ENCODE data around the gene SPRR5.

Gene SPRR5

GRCh38 chr1:152982076-152982475, 35.1 kb downstream of the SPRR5 start:
- Histone ChIP-seq H3K9me3 (ENCODE audit: control insufficient read depth, insufficient read depth, low read length) (no peaks in the 10 kb centered on the region), H3K9ac (ENCODE audit: low read depth, low read length) (no peak overlapping the region), H3K36me3 (ENCODE audit: insufficient read depth, low read length) (no peaks in the 10 kb centered on the region), H3K4me1 (ENCODE audit: insufficient read depth, low read length) (no peaks in the 10 kb centered on the region)

- no peaks in the 10 kb centered on the region for H3K4me1 ChIP-seq (ENCODE audit: insufficient read depth, low read length)
- H3K9me3 ChIP-seq (ENCODE audit: control insufficient read depth, insufficient read depth, low read length): no peaks in the 10 kb centered on the region
- no peaks in the 10 kb centered on the region for H3K36me3 ChIP-seq (ENCODE audit: insufficient read depth, low read length)
- H3K9ac ChIP-seq (ENCODE audit: low read depth, low read length): no peak overlapping the region
Observed at GRCh38 chr1:152983234-152983633, 36.2 kb downstream of the SPRR5 start.

- no peak within 1 kb of the TSS for H3K9ac ChIP-seq (ENCODE audit: low read depth, low read length)
- H3K36me3 ChIP-seq (ENCODE audit: insufficient read depth, low read length): no peaks in the 10 kb centered on the region
- no peaks in the 10 kb centered on the region for H3K9me3 ChIP-seq (ENCODE audit: control insufficient read depth, insufficient read depth, low read length)
- no peaks in the 10 kb centered on the region for H3K4me1 ChIP-seq (ENCODE audit: insufficient read depth, low read length)
Observed at GRCh38 chr1:152983743-152984142, 36.7 kb downstream of the SPRR5 start, which contains the start of gene SPRR1A. SPRR1A (plus strand) TSS chr1:152984081; CDS start chr1:152985231, 1,150 bp downstream.

DNA sequence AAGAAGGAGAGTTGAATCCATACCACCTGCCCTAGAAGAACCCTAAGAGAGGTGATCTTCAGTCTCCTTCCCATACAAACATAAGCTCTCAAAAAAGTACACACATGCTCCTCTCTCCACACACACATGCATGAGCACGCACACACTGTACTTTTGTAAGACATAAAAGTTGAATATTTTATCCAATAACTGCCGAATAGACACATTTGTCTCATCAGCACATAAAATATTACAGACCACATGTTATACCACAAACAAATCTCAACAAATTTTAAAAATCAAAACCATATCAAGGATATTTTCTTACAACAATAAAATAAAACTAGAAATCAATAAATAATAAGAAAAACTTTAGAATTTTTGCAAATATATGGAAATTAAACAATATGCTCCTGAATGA, 39.6 kb downstream of the SPRR5 start:
- no peak overlapping the region for H3K9ac ChIP-seq (ENCODE audit: low read depth, low read length)
- no peaks in the 10 kb centered on the region for H3K9me3 ChIP-seq (ENCODE audit: control insufficient read depth, insufficient read depth, low read length)
- H3K36me3 ChIP-seq (ENCODE audit: insufficient read depth, low read length): no peaks in the 10 kb centered on the region
- H3K4me1 ChIP-seq (ENCODE audit: insufficient read depth, low read length): no peaks in the 10 kb centered on the region

GRCh38 chr1:152993186-152993585, 46.2 kb downstream of the SPRR5 start:
- H3K9ac ChIP-seq (ENCODE audit: low read depth, low read length): no peak overlapping the region
- H3K36me3 ChIP-seq (ENCODE audit: insufficient read depth, low read length): no peaks in the 10 kb centered on the region
- H3K4me1 ChIP-seq (ENCODE audit: insufficient read depth, low read length): no peaks in the 10 kb centered on the region
- H3K9me3 ChIP-seq (ENCODE audit: control insufficient read depth, insufficient read depth, low read length): no peaks in the 10 kb centered on the region

DNA sequence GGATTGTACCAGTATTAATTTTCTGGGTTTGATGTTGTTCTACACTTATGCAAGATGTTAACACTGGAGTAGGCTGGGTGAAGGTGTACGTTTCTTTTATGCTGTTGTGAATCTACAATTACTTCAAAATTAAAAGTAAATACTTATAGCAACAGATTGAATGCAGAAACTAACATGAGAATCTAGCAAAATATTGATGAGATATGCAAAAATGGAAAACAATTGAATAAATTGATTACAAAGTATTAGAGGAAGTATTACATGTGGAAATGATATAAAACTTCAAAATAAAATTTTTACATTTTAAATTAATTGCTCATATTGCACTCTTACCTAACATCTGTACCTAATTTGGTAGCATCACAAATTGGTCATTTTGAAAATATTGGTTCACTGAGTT, 48.8 kb downstream of the SPRR5 start:
- H3K4me1 ChIP-seq (ENCODE audit: insufficient read depth, low read length): no peaks in the 10 kb centered on the region
- no peaks in the 10 kb centered on the region for H3K9me3 ChIP-seq (ENCODE audit: control insufficient read depth, insufficient read depth, low read length)
- no peaks in the 10 kb centered on the region for H3K36me3 ChIP-seq (ENCODE audit: insufficient read depth, low read length)
- H3K9ac ChIP-seq (ENCODE audit: low read depth, low read length): no peak overlapping the region

DNA sequence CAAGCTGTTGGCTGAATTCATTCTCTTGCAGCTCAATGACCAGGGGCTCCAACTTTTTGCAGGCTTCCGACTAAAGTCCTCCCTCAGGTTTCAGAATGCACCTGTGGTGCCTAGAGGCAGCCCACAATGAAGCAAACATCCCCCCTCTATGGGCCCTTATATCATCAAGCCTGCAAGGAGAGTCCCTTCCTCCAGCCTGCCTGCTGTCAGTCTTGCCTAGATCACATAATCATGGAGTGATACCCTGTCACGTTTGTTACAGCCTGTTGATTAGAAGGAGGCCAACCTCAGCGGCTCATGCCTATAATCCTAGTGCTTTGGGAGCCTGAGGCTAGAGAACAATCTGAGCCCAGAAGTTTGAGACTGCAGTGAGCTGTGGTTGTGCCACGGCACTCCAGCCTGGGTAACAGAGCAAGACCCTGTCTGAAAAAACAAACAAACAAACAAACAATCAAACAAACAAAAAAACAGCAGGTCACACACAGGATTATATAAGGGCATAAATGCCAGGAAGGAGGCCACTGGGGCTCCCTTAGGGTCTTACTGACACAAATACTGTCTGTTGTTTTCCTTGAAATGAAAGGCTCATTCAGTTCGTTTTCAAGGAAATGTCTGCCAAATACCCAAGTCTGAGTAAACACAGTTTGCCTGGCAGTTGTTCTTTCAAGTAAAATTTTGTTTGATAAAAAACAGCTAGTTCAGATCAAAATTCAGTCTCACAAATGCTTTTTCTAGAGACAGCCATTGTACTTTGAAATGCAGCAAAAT, 49.8 kb downstream of the SPRR5 start:
- no peaks in the 10 kb centered on the region for H3K36me3 ChIP-seq (ENCODE audit: insufficient read depth, low read length)

DNA sequence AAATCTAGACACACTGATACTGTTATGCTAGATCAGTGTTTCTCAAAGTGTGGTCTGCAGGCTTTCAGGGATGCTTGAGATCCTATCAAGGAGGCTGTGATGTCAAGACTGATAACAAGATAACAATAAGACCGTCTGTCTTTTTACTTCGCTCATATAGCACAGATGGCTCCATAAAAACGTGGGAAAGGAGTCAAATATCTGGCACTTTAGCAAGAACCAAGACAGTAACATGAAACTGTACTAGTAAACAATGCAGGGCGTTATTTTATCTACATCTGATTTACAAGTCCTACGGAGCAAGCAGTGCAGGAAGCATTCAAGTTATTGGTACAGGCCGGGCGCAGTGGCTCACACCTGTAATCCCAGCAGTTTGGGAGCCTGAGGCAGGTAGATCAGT, 50.9 kb downstream of the SPRR5 start:
- no peaks in the 10 kb centered on the region for H3K9me3 ChIP-seq (ENCODE audit: control insufficient read depth, insufficient read depth, low read length)
- H3K9ac ChIP-seq (ENCODE audit: low read depth, low read length): no peak overlapping the region
- no peaks in the 10 kb centered on the region for H3K4me1 ChIP-seq (ENCODE audit: insufficient read depth, low read length)
- H3K36me3 ChIP-seq (ENCODE audit: insufficient read depth, low read length): no peaks in the 10 kb centered on the region

More for the DNA sequence above, 49.8 kb downstream of the SPRR5 start:
- H3K9me3 ChIP-seq (ENCODE audit: control insufficient read depth, insufficient read depth, low read length): no peaks in the 10 kb centered on the region
- no peaks in the 10 kb centered on the region for H3K4me1 ChIP-seq (ENCODE audit: insufficient read depth, low read length)
- H3K9ac ChIP-seq (ENCODE audit: low read depth, low read length): no peak overlapping the region

DNA sequence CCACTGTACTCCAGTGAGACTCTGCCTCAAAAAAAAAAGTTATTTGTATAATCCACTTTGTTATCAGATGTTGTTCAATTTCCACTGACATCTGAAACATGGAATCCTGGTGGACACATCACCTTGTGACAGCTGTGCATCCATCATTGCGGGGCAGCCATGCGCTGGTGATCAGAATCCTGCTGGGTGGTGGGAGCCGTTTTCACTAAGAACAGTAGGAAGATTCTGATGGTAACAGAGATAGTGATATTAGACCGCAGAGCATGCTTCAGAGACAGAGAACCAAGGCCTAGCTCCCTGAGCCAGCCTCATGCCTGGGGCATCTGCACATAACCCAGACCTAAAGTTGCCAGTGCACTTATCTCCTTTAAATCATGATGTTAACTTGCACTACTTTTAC, 51.5 kb downstream of the SPRR5 start:
- H3K9me3 ChIP-seq (ENCODE audit: control insufficient read depth, insufficient read depth, low read length): no peaks in the 10 kb centered on the region
- no peaks in the 10 kb centered on the region for H3K36me3 ChIP-seq (ENCODE audit: insufficient read depth, low read length)
- H3K9ac ChIP-seq (ENCODE audit: low read depth, low read length): no peak overlapping the region
- no peaks in the 10 kb centered on the region for H3K4me1 ChIP-seq (ENCODE audit: insufficient read depth, low read length)
